IMR-90 (cell line): ENCODE data around the gene LRRC4C. TPM values are rescaled to one million over a fixed set of nuclear protein-coding genes. Genes with fewer than 3 reads are reported as not detected.

ENCODE experiments used
- ATAC-seq: fragments of 200-7000 bp; cut with Tn5 transposase; 2 replicates; pipeline ENCODE4 v1.9.1; 2020; ENCODE audit warnings: low read depth, mild to moderate bottlenecking, moderate library complexity
- BruUV-seq: library from RNA; stranded (reverse); fragments of 400-500 nt; replicated peaks from 2 replicates; lab custom pipeline; 2021; lab: Mats Ljungman, UMichigan
- CTCF ChIA-PET: fragments of 300-600 bp; formaldehyde crosslinking; extraction: SDS; loops from one replicate; lab custom pipeline; 2021; ENCODE audit warnings: antibody characterized with exemption; lab: Yijun Ruan, JAX
- POLR2A ChIA-PET: fragments of 300-600 bp; sonication (Branson Sonifier 250); formaldehyde crosslinking; loops from one replicate; lab custom pipeline; 2022; ENCODE audit warnings: antibody characterized with exemption; ENCODE audit not compliant: unreplicated experiment; lab: Charles Lee
- DNase-seq: peaks from one replicate; pipeline ENCODE4 v3.0.0; 2013
- H2AFZ ChIP-seq: replicated peaks from 2 replicates; pipeline ENCODE3; 2013; ENCODE audit warnings: low read length, mild to moderate bottlenecking; ENCODE audit not compliant: poor library complexity
- H2AK5ac ChIP-seq: 2 replicates; pipeline ENCODE4 v1.6.1; 2013; ENCODE audit warnings: low read depth, low read length, inconsistent platforms
- H2AK9ac ChIP-seq: replicated peaks from 2 replicates; pipeline ENCODE3; 2013; ENCODE audit warnings: mild to moderate bottlenecking, low read depth, low read length, moderate library complexity; ENCODE audit not compliant: poor library complexity
- H2BK120ac ChIP-seq: 2 replicates; pipeline ENCODE4 v1.6.1; 2013; ENCODE audit warnings: low read depth, low read length, inconsistent platforms
- H2BK15ac ChIP-seq: 3 replicates; pipeline ENCODE4 v1.6.1; 2013; ENCODE audit warnings: low read depth, low read length, inconsistent platforms
- H2BK20ac ChIP-seq: 2 replicates; pipeline ENCODE4 v1.6.1; 2013; ENCODE audit warnings: low read depth, mild to moderate bottlenecking, inconsistent platforms, low read length, moderate library complexity
- H2BK5ac ChIP-seq: 2 replicates; pipeline ENCODE4 v1.6.1; 2013; ENCODE audit warnings: mild to moderate bottlenecking, low read depth, low read length, inconsistent platforms; ENCODE audit not compliant: poor library complexity, severe bottlenecking
- H3K14ac ChIP-seq: replicated peaks from 2 replicates; pipeline ENCODE4 v1.6.1; 2013; ENCODE audit warnings: low read depth, low read length, inconsistent platforms
- H3K18ac ChIP-seq: 2 replicates; pipeline ENCODE4 v1.6.1; 2013; ENCODE audit warnings: low read depth, low read length, control low read depth
- H3K23ac ChIP-seq: 2 replicates; pipeline ENCODE4 v1.6.1; 2013; ENCODE audit warnings: low read depth, low read length, inconsistent platforms
- H3K27ac ChIP-seq: 2 replicates; pipeline ENCODE4 v1.5.1; 2013; ENCODE audit warnings: mild to moderate bottlenecking, control low read depth, low read length; ENCODE audit not compliant: insufficient read depth
- H3K27me3 ChIP-seq: 2 replicates; pipeline ENCODE4 v1.6.1; 2013; ENCODE audit warnings: low read length; ENCODE audit not compliant: control insufficient read depth, insufficient read depth
- H3K36me3 ChIP-seq: 2 replicates; pipeline ENCODE4 v1.6.1; 2013; ENCODE audit warnings: low read length, mixed read lengths; ENCODE audit not compliant: control insufficient read depth, insufficient read depth
- H3K4ac ChIP-seq: 2 replicates; pipeline ENCODE4 v1.6.1; 2013; ENCODE audit warnings: low read depth, low read length, inconsistent platforms
- H3K4me1 ChIP-seq: 2 replicates; pipeline ENCODE4 v1.6.1; 2013; ENCODE audit warnings: low read length, mixed read lengths; ENCODE audit not compliant: control insufficient read depth, insufficient read depth
- H3K4me2 ChIP-seq: 2 replicates; pipeline ENCODE4 v1.6.1; 2013; ENCODE audit warnings: low read depth, mild to moderate bottlenecking, control low read depth, low read length, moderate library complexity
- H3K4me3 ChIP-seq: 2 replicates; pipeline ENCODE4 v1.5.1; 2013; ENCODE audit warnings: low read depth, mild to moderate bottlenecking, control low read depth, low read length, moderate library complexity; ENCODE audit not compliant: insufficient read depth
- H3K56ac ChIP-seq: 2 replicates; pipeline ENCODE4 v1.6.1; 2013; ENCODE audit warnings: low read length, inconsistent platforms; ENCODE audit not compliant: insufficient read depth; ENCODE audit errors: extremely low read depth
- H3K79me1 ChIP-seq, 2 experiments: 2 replicates each; pipeline ENCODE4 v1.6.1; 2013; ENCODE audit warnings: low read length in 2 of 2, inconsistent platforms in 1 of 2, low read depth in 1 of 2
- H3K9ac ChIP-seq: 2 replicates; pipeline ENCODE4 v1.6.1; 2013; ENCODE audit warnings: low read depth, low read length, control low read depth
- H3K9me1 ChIP-seq: 2 replicates; pipeline ENCODE4 v1.6.1; 2013; ENCODE audit warnings: low read length, inconsistent platforms; ENCODE audit not compliant: insufficient read depth
- H3K9me3 ChIP-seq: 2 replicates; pipeline ENCODE4 v1.6.1; 2013; ENCODE audit warnings: low read length; ENCODE audit not compliant: control insufficient read depth, insufficient read depth
- H4K20me1 ChIP-seq: 2 replicates; pipeline ENCODE4 v1.6.1; 2013; ENCODE audit warnings: low read length, inconsistent platforms; ENCODE audit not compliant: insufficient read depth
- H4K5ac ChIP-seq: 2 replicates; pipeline ENCODE4 v1.6.1; 2013; ENCODE audit warnings: mild to moderate bottlenecking, low read depth, low read length, control low read depth
- H4K8ac ChIP-seq, 2 experiments: 2 replicates each; pipeline ENCODE4 v1.6.1; 2013; ENCODE audit warnings: low read depth in 2 of 2, low read length in 2 of 2, control low read depth in 1 of 2, inconsistent platforms in 1 of 2
- H4K91ac ChIP-seq: 2 replicates; pipeline ENCODE4 v1.6.1; 2013; ENCODE audit warnings: low read depth, low read length, inconsistent platforms; ENCODE audit not compliant: insufficient read depth
- CEBPB ChIP-seq: IDR thresholded peaks from 2 replicates; pipeline ENCODE4 v1.6.1; 2012; ENCODE audit warnings: low read depth, low read length, improper control_type of control experiment
- CTCF ChIP-seq: conservative IDR thresholded peaks from 2 replicates; pipeline ENCODE4 v1.5.1; 2012; ENCODE audit warnings: mild to moderate bottlenecking, low read depth, low read length, improper control_type of control experiment
- ELK1 ChIP-seq: fragments of 150-350 bp; IDR thresholded peaks from 2 replicates; pipeline ENCODE4 v1.6.1; 2016; ENCODE audit warnings: low read depth, mild to moderate bottlenecking, low read length, moderate library complexity, borderline replicate concordance
- NFE2L2 ChIP-seq: fragments of 150-350 bp; IDR thresholded peaks from 2 replicates; pipeline ENCODE4 v1.6.1; 2016; ENCODE audit warnings: low read depth, mild to moderate bottlenecking, low read length
- POLR2A ChIP-seq: IDR thresholded peaks from 2 replicates; pipeline ENCODE4 v1.6.1; 2012; ENCODE audit warnings: mild to moderate bottlenecking, low read depth, low read length
- RCOR1 ChIP-seq: IDR thresholded peaks from 2 replicates; pipeline ENCODE4 v1.6.1; 2012; ENCODE audit warnings: mild to moderate bottlenecking, low read length, improper control_type of control experiment; ENCODE audit not compliant: insufficient replicate concordance
- RFX5 ChIP-seq: IDR thresholded peaks from 2 replicates; pipeline ENCODE4 v1.8.0; 2012; ENCODE audit warnings: low read depth, mild to moderate bottlenecking, low read length, moderate library complexity
- whole genome bisulfite sequencing, 2 experiments: methylation state at CpG; one replicate each; pipeline versions ENCODE4 v1.1.5 to v1.1.7; 2013; ENCODE audit warnings: missing lambda C conversion rate in 2 of 2; ENCODE audit not compliant: insufficient read length in 1 of 2; ENCODE audit errors: extremely low coverage in 2 of 2; 5-methylcytosine and 5-hydroxymethylcytosine counted together
- dilution Hi-C: fragments of 300-500 bp; cut with HindIII; formaldehyde crosslinking; loops from one replicate; pipeline ENCODE4 v1.14.3; 2018; ENCODE audit warnings: low sequenced_read_pairs; ENCODE audit not compliant: unreplicated experiment
- in situ Hi-C: fragments of 300-500 bp; cut with MboI; formaldehyde crosslinking; loops from 3 replicates; pipeline ENCODE4 v1.14.3; 2019; ENCODE audit warnings: low sequenced_read_pairs, inconsistent platforms, mixed read lengths
- intact Hi-C: fragments of 100-400 bp; cut with micrococcal nuclease; formaldehyde crosslinking; loops from 2 replicates; pipeline ENCODE4 v1.10.0; 2022
- polyA plus RNA-seq, 3 experiments: library from polyadenylated mRNA; depleted of rRNA; stranded (reverse); fragments of >200 nt; gene quantifications; 2 replicates each; pipeline ENCODE4 v1.2.3, GENCODE V29; 2012; ENCODE audit warnings: low replicate concordance in 1 of 3
- total RNA-seq: library from RNA; depleted of rRNA; stranded (reverse); fragments of >200 nt; gene quantifications from 2 replicates; pipeline ENCODE4 v1.2.3, GENCODE V29; 2012

The LRRC4C gene
- total and polyA plus RNA-seq, 2 of the 4 experiments (the other 2 are of a cell fraction): under 0.01 to 0.03 TPM

GRCh38 chr11:41383768-41384167, 75.7 kb downstream of the LRRC4C start:
- no peak overlapping the region for H4K91ac ChIP-seq
- no TSS peak for BruUV-seq
- intact Hi-C loops (no loop called here), dilution Hi-C loops (no loop called here), in situ Hi-C loops (no loop called here)
- no peak for DNase-seq
- H2AK5ac ChIP-seq: no peak overlapping the region
- no peak overlapping the region for H3K27ac ChIP-seq
- no peaks in the 10 kb centered on the region for H4K20me1 ChIP-seq
- no peak overlapping the region for H3K4ac ChIP-seq
- ChIA-PET CTCF (interaction anchor here (0.6 kb wide), 1 partner anchor 19 kb away, joined by 3 read pairs; no protein-coding TSS in a partner anchor), POLR2A (no interaction called here)
- H3K18ac ChIP-seq: no peak overlapping the region
- ATAC-seq: no peak
- H4K5ac ChIP-seq: no peak overlapping the region
- no peak overlapping the region for H3K4me3 ChIP-seq
- H2BK15ac ChIP-seq: no peak overlapping the region
- H3K4me2 ChIP-seq: no peak overlapping the region
- no peak overlapping the region for H4K8ac ChIP-seq
- no peak overlapping the region for H3K14ac ChIP-seq
- H3K4me1 ChIP-seq: no peaks in the 10 kb centered on the region
- no peak overlapping the region for H3K9ac ChIP-seq
- no peaks in the 10 kb centered on the region for H3K27me3 ChIP-seq
- H2AK9ac ChIP-seq: no peak overlapping the region
- H3K36me3 ChIP-seq: no peaks in the 10 kb centered on the region
- H2BK120ac ChIP-seq: no peak overlapping the region
- H3K23ac ChIP-seq: no peak overlapping the region
- H2AFZ ChIP-seq: no peak overlapping the region
- H3K9me1 ChIP-seq: no peaks in the 10 kb centered on the region
- H2BK5ac ChIP-seq: no peak overlapping the region
- H3K79me1 ChIP-seq: no peaks in the 10 kb centered on the region
- H3K56ac ChIP-seq: no peak overlapping the region
- WGBS, 2 experiments: no CpG with 5 or more reads among the region's 3 CpGs
- TF ChIP-seq ELK1 (no peak), CEBPB (no peak), RFX5 (no peak), POLR2A (no peak), RCOR1 (no peak), NFE2L2 (no peak), CTCF (no peak)
- H2BK20ac ChIP-seq: no peak overlapping the region
- H3K9me3 ChIP-seq: peaks cover 3% of the 10 kb centered on the region
